HG03108 (cell line): Measurements from ENCODE around the gene PKNOX2.

Source experiments
- ATAC-seq: cut with Tn5 transposase; IDR thresholded peaks from one replicate; pipeline ENCODE4 v1.9.1; 2021; ENCODE audit warnings: moderate library complexity; ENCODE audit not compliant: unreplicated experiment

Gene PKNOX2

DNA sequence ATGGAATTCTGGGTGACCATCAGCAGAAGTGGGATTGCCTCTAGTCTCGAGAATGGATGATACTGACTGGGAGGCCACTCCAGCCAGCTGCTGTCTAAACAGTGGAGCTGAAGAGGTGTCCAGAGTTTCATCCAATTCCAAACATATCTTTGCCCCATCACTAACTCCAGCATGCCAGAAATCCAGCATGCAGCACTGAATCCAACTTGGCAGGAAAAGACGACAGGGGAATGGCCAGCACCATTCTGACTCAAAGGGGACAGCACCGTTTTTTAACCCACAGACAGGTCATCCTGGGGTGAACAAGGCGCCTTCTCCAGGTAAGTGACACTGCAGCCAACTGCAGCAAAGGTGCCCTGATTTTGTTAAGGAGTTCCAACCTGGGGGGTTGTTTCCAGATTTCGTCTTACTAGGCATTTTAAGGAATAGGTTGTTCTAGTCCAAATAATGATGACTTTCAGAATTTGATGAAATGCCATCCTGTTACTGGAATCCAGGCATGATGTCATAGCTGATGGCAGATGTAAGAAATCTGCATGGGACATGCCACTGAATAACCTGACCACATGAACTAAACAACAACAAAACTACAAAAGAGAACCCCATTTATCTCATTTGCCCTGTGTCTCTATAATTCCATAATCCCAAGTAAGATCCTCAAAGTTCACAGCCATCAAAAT, 299.2 kb downstream of the PKNOX2 start:
- ATAC-seq, result no peak

DNA sequence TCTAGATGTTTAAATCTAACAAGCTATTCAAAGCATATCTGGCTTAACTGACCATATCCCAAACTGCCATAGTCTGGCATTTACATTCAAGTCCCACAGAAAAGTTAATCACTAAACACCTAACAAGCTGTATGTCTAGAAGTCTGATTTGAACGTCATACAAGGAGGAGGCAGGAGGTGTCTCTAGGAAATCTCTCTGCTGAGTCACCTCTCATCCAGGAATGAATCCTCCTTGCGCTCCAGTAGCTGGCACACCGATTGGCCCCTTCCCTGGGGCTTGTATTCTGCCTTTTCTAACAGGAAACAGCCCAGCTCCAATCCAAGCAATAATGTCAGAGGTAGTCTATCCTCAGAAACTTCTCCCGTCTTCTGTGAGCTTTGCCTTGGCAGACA, 299.7 kb downstream of the PKNOX2 start:
- ATAC-seq, result no peak

DNA sequence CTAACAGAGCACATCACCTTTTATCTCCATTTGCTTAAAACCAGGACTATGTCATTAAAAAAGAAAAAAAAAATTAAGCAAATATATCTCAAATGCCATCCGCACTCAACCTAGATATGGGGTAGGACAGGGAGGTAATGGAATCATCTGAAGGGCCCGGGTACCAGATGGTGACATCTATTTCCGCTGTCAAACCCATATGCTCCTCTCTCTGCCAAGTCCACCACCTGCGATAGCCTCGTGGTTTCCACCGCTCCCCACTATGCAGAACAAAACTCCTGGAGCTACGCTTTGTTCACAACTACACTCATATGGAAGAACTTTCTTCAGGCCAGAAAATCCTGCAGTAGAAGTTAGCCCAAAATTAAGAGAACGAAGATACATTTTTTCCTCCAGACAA, 300.1 kb downstream of the PKNOX2 start:
- no peak for ATAC-seq

DNA sequence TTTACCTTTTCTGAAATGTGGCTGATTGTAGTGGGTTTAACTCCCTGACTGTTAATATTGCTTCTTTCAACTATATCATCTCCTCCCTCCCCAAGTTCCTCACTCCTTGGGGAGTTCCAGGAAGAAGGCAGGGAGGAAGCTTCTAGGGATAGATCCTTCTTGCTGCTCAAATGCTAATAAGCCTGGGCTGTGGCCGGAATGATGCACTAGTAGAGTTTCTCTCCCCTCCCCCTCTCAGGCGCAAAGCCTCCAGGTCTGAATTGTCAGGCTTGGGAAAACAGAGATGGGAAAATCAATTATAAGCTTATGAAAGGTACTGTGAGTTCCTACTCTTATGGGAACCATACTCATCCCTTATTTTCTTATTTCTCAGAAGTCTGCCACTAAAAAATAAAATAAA, 300.7 kb downstream of the PKNOX2 start:
- no peak for ATAC-seq

DNA sequence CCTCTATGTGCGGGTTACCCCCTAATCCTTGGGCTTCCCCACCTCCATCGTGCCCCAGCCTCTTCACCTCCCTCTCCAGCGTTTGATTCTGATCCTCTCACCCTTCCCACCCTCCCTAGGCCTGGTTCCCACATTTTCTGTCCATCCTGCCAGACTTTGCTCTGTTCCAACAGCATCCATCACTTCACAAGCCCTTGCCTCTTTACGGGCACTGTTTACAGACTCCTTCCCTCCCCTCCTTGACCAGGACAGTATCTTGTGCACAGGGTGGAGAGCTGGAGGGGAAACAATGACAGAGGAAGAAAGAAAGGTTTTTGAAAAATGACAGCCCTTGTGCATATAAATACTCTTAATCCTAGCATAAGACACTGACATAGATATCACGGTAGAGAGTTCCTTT, 301.1 kb downstream of the PKNOX2 start:
- ATAC-seq, result no peak

DNA sequence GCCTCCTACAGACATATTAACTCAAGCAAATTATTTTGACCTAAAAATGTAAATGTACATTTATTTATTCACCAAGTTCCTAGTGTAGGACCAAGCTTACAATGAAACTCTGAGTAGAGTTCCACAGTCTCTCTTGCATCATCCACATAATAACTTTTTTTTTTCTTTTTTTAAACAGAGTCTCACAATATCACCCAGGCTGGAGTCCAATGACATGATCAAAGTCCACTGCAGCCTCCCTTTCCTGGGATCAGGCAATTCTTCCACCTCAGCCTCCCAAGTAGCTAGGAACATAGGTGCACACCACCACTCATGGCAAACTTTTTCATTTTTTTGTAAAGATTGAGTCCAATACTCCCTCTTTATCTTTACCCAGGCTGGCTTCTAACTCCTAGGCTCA, 303.5 kb downstream of the PKNOX2 start:
- ATAC-seq, result no peak

DNA sequence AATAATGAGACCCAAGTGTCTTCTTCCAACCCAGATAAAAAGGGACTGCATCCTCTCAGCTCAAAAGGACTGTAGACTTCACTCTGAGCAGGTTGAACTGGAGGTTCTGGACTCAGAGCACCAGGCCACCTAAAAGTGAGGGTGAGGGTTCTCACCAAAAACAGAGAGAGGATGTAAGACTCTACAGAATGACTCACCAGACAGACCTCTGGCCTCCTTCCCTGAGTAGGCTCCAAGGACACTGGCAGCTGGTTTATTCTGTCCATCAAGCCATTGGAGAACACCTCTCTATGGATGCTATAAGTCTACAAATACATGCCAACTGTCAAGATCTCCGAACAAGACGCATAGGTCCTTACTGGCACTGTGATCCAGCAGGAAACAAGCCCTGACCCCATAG, 304.3 kb downstream of the PKNOX2 start:
- no peak for ATAC-seq

DNA sequence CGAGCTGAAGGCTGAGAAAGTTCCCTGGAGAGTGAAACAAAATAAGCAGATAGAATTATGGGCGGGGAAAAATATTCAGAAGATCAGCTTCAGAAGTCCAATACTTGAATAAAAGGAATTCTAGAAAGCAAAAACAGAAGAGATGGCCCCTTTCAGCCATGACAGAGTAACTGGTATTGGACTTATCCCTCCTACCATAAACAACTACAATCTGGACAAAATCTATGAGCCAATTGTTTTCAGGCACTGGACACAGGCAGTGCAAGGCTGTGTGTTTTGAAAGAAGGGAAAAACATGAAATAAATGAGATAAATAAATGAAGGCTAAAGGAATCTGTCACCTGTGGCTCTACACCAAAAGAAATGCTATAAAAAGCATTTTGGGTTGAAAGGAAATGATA, 305.8 kb downstream of the PKNOX2 start:
- ATAC-seq, result no peak

DNA sequence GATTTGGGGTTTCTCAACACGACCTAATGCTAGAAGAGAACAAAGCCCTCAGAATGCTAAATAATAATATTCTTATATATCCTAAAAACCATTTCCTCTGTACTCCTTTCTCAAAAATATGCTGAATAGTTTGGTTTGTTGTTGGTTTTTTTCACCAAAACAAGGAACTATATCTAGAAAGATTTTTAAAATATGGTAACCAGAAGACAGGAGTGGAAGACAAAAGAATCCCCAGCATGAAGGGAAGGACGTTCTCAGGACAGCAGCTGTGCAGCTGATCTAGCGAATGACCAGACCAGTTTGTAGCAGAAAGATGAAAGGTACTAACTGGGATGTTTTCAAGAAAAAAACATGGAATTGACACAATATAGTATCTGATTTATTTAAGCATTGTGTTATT, 312.2 kb downstream of the PKNOX2 start:
- ATAC-seq, result no peak

DNA sequence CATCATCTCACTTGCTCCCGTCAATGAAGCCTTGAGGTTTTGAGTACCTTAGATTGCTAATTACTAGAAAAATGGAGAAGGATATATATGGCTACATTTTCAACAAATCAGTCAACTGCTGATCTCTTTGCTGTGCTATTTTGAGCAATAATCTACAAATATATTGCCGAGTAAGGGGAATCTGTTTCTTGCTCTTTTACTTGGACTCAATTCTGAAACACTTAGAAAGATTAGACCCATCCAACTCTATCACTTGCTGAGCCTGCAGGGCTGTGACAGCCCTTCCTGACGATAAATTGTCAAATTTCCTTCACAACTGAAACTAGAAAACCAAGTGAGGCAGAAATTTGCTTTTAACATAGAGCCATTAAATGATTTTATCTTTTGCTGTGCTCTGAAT, 314.6 kb downstream of the PKNOX2 start:
- ATAC-seq, result no peak

DNA sequence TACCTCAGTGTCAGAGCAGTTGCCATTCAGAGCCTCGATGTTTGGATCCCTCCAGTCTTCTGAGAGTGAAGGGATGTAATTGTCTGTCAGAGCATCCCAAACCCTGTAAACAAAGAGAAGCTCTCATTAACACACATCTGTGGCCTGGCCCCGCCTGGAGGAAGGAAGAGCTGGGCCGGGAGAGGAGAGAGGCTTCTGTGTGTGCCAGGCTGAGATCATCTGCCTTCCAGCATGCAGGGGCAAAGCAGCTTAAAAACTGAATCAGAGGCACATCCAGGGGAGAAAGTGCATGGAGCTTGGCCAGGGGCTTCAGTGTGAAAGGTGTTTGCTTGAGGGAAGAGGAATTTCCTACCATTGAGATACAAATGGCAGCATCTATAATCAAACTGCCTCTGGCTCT, 317.0 kb downstream of the PKNOX2 start:
- no peak for ATAC-seq
